Gastrocnemius medialis (tissue), 4 donors: ENCODE results near the gene PAX8.

ENCODE experiments used
- POLR2A ChIP-seq, 2 donors: fragments of 450-650 bp; IDR thresholded peaks; one replicate each; pipeline ENCODE4 v1.6.1; 2017; ENCODE audit warnings: antibody characterized with exemption in 2 of 2, mild to moderate bottlenecking in 2 of 2, moderate library complexity in 2 of 2
- TF ChIP-seq, protein P1 (sequence below), 5 experiments: fragments of 450-650 bp in 3 of 5; fragments of 200-600 bp in 2 of 5; sonication (generic) in 2 of 5; IDR thresholded peaks in 4 of 5; conservative IDR thresholded peaks in 1 of 5; 1 replicate in 4 of 5; 2 replicates in 1 of 5; pipeline ENCODE4 v1.5.1; 2016 to 2019; ENCODE audit warnings: antibody characterized with exemption in 5 of 5, mild to moderate bottlenecking in 3 of 5, moderate library complexity in 3 of 5

DNA sequence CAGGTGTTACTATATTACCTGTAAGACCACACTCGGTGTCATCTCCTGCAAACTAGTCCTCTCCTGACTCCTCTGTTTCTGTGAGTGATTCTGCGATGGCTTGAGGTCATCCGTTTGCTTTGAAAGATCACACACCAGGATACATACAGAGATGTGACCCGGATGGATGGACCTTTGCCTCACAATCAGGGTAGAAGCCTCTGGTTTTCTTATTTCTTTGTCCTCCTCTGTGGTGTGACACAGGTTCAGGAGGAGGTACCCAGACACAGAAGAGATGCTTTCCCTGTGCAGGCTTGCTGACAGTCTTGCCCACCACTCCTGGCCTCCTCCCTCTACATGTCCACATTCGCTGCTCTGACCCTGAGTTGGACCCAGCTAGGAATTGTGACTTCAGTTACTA is 70.3 kb downstream of the PAX8 start:
- TF ChIP-seq, protein P1, sequence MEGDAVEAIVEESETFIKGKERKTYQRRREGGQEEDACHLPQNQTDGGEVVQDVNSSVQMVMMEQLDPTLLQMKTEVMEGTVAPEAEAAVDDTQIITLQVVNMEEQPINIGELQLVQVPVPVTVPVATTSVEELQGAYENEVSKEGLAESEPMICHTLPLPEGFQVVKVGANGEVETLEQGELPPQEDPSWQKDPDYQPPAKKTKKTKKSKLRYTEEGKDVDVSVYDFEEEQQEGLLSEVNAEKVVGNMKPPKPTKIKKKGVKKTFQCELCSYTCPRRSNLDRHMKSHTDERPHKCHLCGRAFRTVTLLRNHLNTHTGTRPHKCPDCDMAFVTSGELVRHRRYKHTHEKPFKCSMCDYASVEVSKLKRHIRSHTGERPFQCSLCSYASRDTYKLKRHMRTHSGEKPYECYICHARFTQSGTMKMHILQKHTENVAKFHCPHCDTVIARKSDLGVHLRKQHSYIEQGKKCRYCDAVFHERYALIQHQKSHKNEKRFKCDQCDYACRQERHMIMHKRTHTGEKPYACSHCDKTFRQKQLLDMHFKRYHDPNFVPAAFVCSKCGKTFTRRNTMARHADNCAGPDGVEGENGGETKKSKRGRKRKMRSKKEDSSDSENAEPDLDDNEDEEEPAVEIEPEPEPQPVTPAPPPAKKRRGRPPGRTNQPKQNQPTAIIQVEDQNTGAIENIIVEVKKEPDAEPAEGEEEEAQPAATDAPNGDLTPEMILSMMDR (IDR thresholded peaks at IDR 0.05 in 4 of 5, conservative IDR thresholded peaks at IDR 0.05 in 1 of 5), result no peak
- TF ChIP-seq POLR2A (IDR thresholded peaks at IDR 0.05), result no peak
